DMS114 treated with DMSO at 0.1 percent for 48 hours (cell line): ENCODE data around the gene CHAMP1.

ENCODE experiments used
- DNase-seq: peaks from one replicate; lab custom pipeline; 2025; ENCODE audit not compliant: unreplicated experiment; lab: John Stamatoyannopoulos, UW

CHAMP1 gene

GRCh38 chr13:114314074-114314912 is at the start of gene CHAMP1:
Gene CHAMP1 (plus strand): TSS chr13:114314503. CDS start chr13:114323843, 9,340 bp downstream.
- DNase-seq = peak; percentile 69

- DNase-seq = no peak
Measured at GRCh38 chr13:114264886-114265611, 49.3 kb upstream of the CHAMP1 start.

- no peak for DNase-seq
Measured at GRCh38 chr13:114266241-114266640, 48.1 kb upstream of the CHAMP1 start.

- no peak for DNase-seq
Measured at GRCh38 chr13:114268344-114269280, 45.7 kb upstream of the CHAMP1 start.

GRCh38 chr13:114269281-114269770 is 45.0 kb upstream of the CHAMP1 start:
- no peak for DNase-seq

- no peak for DNase-seq
Measured at GRCh38 chr13:114272977-114273376, 41.3 kb upstream of the CHAMP1 start.

- DNase-seq = no peak
Measured at GRCh38 chr13:114275304-114275703, 39.0 kb upstream of the CHAMP1 start.

- DNase-seq = no peak
Measured at GRCh38 chr13:114279146-114279545, 35.2 kb upstream of the CHAMP1 start.

- no peak for DNase-seq
Measured at GRCh38 chr13:114279758-114280355, 34.4 kb upstream of the CHAMP1 start.

GRCh38 chr13:114281351-114282040 is 32.8 kb upstream of the CHAMP1 start, which contains the start of gene UPF3A:
Gene UPF3A (plus strand): TSS chr13:114281601. CDS start chr13:114281640, 39 bp downstream.
- peak; percentile 44 for DNase-seq

- DNase-seq = peak; percentile 27
Measured at GRCh38 chr13:114282041-114282670, 32.1 kb upstream of the CHAMP1 start.

- no peak for DNase-seq
Measured at GRCh38 chr13:114283576-114283975, 30.7 kb upstream of the CHAMP1 start.

- no peak for DNase-seq
Measured at GRCh38 chr13:114284680-114285079, 29.6 kb upstream of the CHAMP1 start.

- DNase-seq = no peak
Measured at GRCh38 chr13:114285166-114285808, 29.0 kb upstream of the CHAMP1 start.

- DNase-seq = no peak
Measured at GRCh38 chr13:114286808-114287207, 27.5 kb upstream of the CHAMP1 start.

- no peak for DNase-seq
Measured at GRCh38 chr13:114288157-114288591, 26.1 kb upstream of the CHAMP1 start.

GRCh38 chr13:114296448-114296847 is 17.9 kb upstream of the CHAMP1 start:
- no peak for DNase-seq

- no peak for DNase-seq
Measured at GRCh38 chr13:114296902-114297301, 17.4 kb upstream of the CHAMP1 start.

GRCh38 chr13:114298866-114299265 is 15.4 kb upstream of the CHAMP1 start:
- DNase-seq = no peak
